ENCODE results near the gene TRH.

- TF ChIP-seq CTCF (IDR thresholded peaks at IDR 0.05; ENCODE audit: poor library complexity), result no peak
- TF ChIP-seq EZH2phosphoT487 (IDR thresholded peaks at IDR 0.05; ENCODE audit: low read depth, severe bottlenecking, unreplicated experiment), result no peak
Measured at GRCh38 chr3:129938140-129938930, 36.2 kb upstream of the TRH start.

Data from hepatocyte (in vitro differentiated cells).